Spleen (tissue), 11 donors: ENCODE measurements around the gene USP10. TPM values are rescaled to one million over a fixed set of nuclear protein-coding genes. Genes with fewer than 3 reads are reported as not detected.

ENCODE experiments used
- DNase-seq: peaks from one replicate; pipeline ENCODE4 v3.0.0-alpha.2; 2020
- H3K27ac ChIP-seq, 8 donors: fragments of 200-600 bp; sonication (generic) in 7 of 8; 1 replicate in 4 of 8; 2 replicates in 4 of 8; pipeline versions ENCODE4 v1.5.0 to v1.8.0; 2016 to 2021; ENCODE audit warnings: inconsistent platforms in 4 of 8, mild to moderate bottlenecking in 4 of 8, moderate library complexity in 1 of 8
- H3K27me3 ChIP-seq, 7 donors: fragments of 200-600 bp; sonication (generic) in 6 of 7; replicated peaks in 1 of 7; 1 replicate in 4 of 7; 2 replicates in 3 of 7; pipeline versions ENCODE4 v1.5.0 to v1.8.0; 2016 to 2021; ENCODE audit warnings: inconsistent platforms in 3 of 7, mild to moderate bottlenecking in 1 of 7
- H3K36me3 ChIP-seq, 6 donors: fragments of 200-600 bp; sonication (generic) in 5 of 6; 1 replicate in 4 of 6; 2 replicates in 2 of 6; pipeline versions ENCODE4 v1.5.0 to v1.8.0; 2016 to 2021; ENCODE audit warnings: inconsistent platforms in 2 of 6
- H3K4me1 ChIP-seq, 6 donors: fragments of 200-600 bp; sonication (generic) in 5 of 6; 1 replicate in 3 of 6; 2 replicates in 3 of 6; pipeline versions ENCODE4 v1.5.0 to v1.8.0; 2016 to 2021; ENCODE audit warnings: inconsistent platforms in 3 of 6
- H3K4me3 ChIP-seq, 8 donors: fragments of 200-600 bp; sonication (generic) in 7 of 8; 1 replicate in 4 of 8; 2 replicates in 4 of 8; pipeline versions ENCODE4 v1.5.0 to v1.8.0; 2016 to 2021; ENCODE audit warnings: inconsistent platforms in 4 of 8, mild to moderate bottlenecking in 4 of 8, moderate library complexity in 2 of 8
- H3K9me3 ChIP-seq, 8 donors: fragments of 200-600 bp; sonication (generic) in 7 of 8; 1 replicate in 4 of 8; 2 replicates in 4 of 8; pipeline versions ENCODE4 v1.5.0 to v1.8.0; 2016 to 2021; ENCODE audit warnings: inconsistent platforms in 4 of 8
- POLR2A ChIP-seq, 3 donors: fragments of 450-650 bp; IDR thresholded peaks; one replicate each; pipeline ENCODE4 v1.5.1; 2017; ENCODE audit warnings: antibody characterized with exemption in 3 of 3, mild to moderate bottlenecking in 1 of 3
- POLR2AphosphoS5 ChIP-seq, 3 donors: sonication (generic); formaldehyde crosslinking; IDR thresholded peaks; one replicate each; pipeline ENCODE4 v1.5.1; 2017; ENCODE audit warnings: antibody characterized with exemption in 3 of 3
- WGBS, 5 donors: extraction: QIAGEN DNeasy Blood & Tissue Kit in 3 of 5; methylation state at CpG; one replicate each; pipeline versions ENCODE4 v1.1.5 to v1.1.7; 2013 to 2018; 5-methylcytosine and 5-hydroxymethylcytosine counted together
- intact Hi-C: fragments of 100-400 bp; cut with DNase I; formaldehyde crosslinking; loops from one replicate; pipeline ENCODE4 v1.15.0; 2023; ENCODE audit warnings: low total_unique reads
- polyA plus RNA-seq, 3 donors: library from polyadenylated mRNA; stranded (reverse); fragments of 200-250 nt; gene quantifications; one replicate each; pipeline ENCODE4 v1.2.1, GENCODE V29; 2013
- total RNA-seq, 7 donors: library from RNA; depleted of rRNA in 3 of 7; stranded (reverse); fragments of >200 nt in 3 of 7; fragmentation: NEBNext Ultra II Directional in 4 of 7; extraction: Animal tissue kit (Norgen Biotek cat#: 25700) in 4 of 7; gene quantifications; one replicate each; pipeline versions ENCODE4 v1.1.0 to v1.2.1, GENCODE V29; 2016 to 2021
- TF ChIP-seq, protein P1 (sequence below), 11 experiments: fragments of 200-600 bp in 7 of 11; fragments of 450-650 bp in 4 of 11; sonication (generic) in 4 of 11; IDR thresholded peaks in 8 of 11; conservative IDR thresholded peaks in 3 of 11; 1 replicate in 7 of 11; 2 replicates in 4 of 11; pipeline versions ENCODE4 v1.4.0 to v1.8.0; 2016 to 2021; ENCODE audit warnings: antibody characterized with exemption in 11 of 11, inconsistent platforms in 4 of 11, mild to moderate bottlenecking in 1 of 11
- donor health status: healthy with polysubstance abuse.
- donor health status: DM: no; HTN: no; CAD: no; lungs with moderate emphysema.
- donor health status: DM: no; HTN: no; CAD: no.
- donor health status: Bipolar disorder and iron deficiency.
- donor health status: healthy.
- donor health status: DM: no; HTN: no; CAD: no.
- donor health status: DM: yes; HTN: yes; CAD: no.

The USP10 gene
- total and polyA plus RNA-seq, 10 donors: 28.1 to 105 (median 79.5) TPM

- WGBS, 5 donors: 85 to 95% (median 89%) methylated on average over 11 of the region's 11 CpGs
These were observed 80.3 kb downstream of the USP10 start for GRCh38 chr16:84780063-84780462.

DNA sequence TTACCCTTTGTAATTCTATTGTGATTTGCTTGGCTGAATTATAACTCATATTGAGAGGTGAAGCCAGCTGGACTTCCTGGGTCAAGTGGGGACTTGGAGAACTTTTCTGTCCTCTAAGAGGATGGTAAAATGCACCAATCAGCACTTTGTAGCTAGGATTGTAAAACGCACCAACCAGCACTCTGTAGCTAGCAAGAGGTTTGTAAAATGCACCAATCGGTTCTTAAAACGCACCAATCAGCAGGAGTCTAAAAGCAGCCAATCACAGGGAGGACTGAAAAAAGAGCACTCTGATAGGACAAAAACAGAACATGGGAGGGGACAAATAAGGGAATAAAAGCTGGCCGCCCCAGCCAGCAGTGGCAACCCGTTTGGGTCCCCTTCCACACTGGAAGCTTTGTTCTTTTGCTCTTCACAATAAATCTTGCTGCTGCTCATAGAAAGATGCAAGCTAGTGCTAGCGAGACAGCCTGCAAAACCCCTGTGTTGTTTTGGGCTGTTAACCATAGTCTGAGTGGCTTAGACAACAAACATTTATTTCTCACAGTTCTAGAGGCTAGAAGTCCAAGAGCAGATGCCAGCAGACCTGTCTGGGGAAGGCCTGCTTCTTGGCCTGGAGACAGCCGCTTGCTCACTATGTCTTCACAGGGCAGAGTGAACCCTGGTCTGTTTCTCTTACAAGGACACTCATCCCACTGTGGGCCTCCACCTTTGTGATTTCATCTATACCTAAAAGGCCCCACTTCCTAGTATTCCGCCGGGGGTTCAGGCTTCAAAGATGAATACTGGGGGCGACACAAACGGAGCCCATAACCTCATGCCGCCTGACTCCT lies 81.0 kb downstream of the USP10 start:
- peaks cover 0 to 73% (median 43%) of the 10 kb centered on the region in 6 donors for H3K36me3 ChIP-seq
- no peak overlapping the region for H3K4me3 ChIP-seq
- DNase-seq: no peak
- no peak overlapping the region for H3K27ac ChIP-seq
- TF ChIP-seq, protein P1, sequence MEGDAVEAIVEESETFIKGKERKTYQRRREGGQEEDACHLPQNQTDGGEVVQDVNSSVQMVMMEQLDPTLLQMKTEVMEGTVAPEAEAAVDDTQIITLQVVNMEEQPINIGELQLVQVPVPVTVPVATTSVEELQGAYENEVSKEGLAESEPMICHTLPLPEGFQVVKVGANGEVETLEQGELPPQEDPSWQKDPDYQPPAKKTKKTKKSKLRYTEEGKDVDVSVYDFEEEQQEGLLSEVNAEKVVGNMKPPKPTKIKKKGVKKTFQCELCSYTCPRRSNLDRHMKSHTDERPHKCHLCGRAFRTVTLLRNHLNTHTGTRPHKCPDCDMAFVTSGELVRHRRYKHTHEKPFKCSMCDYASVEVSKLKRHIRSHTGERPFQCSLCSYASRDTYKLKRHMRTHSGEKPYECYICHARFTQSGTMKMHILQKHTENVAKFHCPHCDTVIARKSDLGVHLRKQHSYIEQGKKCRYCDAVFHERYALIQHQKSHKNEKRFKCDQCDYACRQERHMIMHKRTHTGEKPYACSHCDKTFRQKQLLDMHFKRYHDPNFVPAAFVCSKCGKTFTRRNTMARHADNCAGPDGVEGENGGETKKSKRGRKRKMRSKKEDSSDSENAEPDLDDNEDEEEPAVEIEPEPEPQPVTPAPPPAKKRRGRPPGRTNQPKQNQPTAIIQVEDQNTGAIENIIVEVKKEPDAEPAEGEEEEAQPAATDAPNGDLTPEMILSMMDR (IDR thresholded peaks at IDR 0.05 in 8 of 11, conservative IDR thresholded peaks at IDR 0.05 in 3 of 11): no peak
- TF ChIP-seq POLR2AphosphoS5 (IDR thresholded peaks at IDR 0.05): no peak
- no peak for TF ChIP-seq POLR2A (IDR thresholded peaks at IDR 0.05)
- no peaks in the 10 kb centered on the region for H3K27me3 ChIP-seq
- WGBS, 5 donors: 86 to 95% (median 92%) methylated on average over 12 of the region's 12 CpGs
- intact Hi-C loops: no loop called here
- no peaks in the 10 kb centered on the region for H3K9me3 ChIP-seq
- peaks cover 0 to 5% (median under 1%) of the 10 kb centered on the region in 6 donors for H3K4me1 ChIP-seq

More at GRCh38 chr16:84780063-84780462, 80.3 kb downstream of the USP10 start:
- Histone ChIP-seq H3K4me3 (no peak overlapping the region), H3K27me3 (no peaks in the 10 kb centered on the region), H3K36me3 (peaks cover 0 to 73% (median 50%) of the 10 kb centered on the region in 6 donors), H3K9me3 (no peaks in the 10 kb centered on the region), H3K4me1 (peaks cover 0 to 3% (median 0%) of the 10 kb centered on the region in 6 donors), H3K27ac (no peak overlapping the region)
- DNase-seq: no peak
- intact Hi-C loops: no loop called here
- TF ChIP-seq, protein P1 (IDR thresholded peaks at IDR 0.05 in 8 of 11, conservative IDR thresholded peaks at IDR 0.05 in 3 of 11): no peak
- TF ChIP-seq POLR2A (IDR thresholded peaks at IDR 0.05) (no peak), POLR2AphosphoS5 (IDR thresholded peaks at IDR 0.05) (peak in 2 of 3 donors; percentile 5 to 39)

DNA sequence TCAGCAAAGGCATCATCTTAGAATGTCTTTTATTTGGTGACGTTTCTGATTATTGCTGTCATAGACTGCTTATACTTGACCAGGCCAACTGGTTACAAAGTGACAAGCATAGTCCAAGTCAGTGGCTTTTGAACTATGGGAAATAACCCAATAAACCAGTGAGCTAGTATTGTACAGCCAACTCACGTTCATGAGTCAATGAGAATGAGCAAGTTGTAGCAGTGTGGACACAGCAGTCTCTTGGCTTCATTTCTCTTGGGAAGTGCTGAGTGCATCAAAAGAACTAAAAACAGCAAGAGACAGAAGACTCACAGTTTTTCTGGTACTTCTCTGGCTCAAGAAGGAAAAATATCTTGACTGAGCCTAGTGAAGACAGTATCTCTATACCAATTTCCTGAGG lies 83.0 kb downstream of the USP10 start:
- Histone ChIP-seq H3K4me3 (no peak overlapping the region), H3K36me3 (peaks cover 0 to 58% (median 23%) of the 10 kb centered on the region in 6 donors), H3K9me3 (no peaks in the 10 kb centered on the region), H3K4me1 (peaks cover 0 to 11% (median 3%) of the 10 kb centered on the region in 6 donors), H3K27me3 (no peaks in the 10 kb centered on the region), H3K27ac (no peak overlapping the region)
- intact Hi-C loops: no loop called here
- DNase-seq: no peak
- WGBS, 5 donors: 85 to 88% (median 88%) methylated on average over 2 of the region's 2 CpGs
- TF ChIP-seq POLR2AphosphoS5 (IDR thresholded peaks at IDR 0.05) (no peak), POLR2A (IDR thresholded peaks at IDR 0.05) (no peak)
- TF ChIP-seq, protein P1 (IDR thresholded peaks at IDR 0.05 in 8 of 11, conservative IDR thresholded peaks at IDR 0.05 in 3 of 11): no peak

DNA sequence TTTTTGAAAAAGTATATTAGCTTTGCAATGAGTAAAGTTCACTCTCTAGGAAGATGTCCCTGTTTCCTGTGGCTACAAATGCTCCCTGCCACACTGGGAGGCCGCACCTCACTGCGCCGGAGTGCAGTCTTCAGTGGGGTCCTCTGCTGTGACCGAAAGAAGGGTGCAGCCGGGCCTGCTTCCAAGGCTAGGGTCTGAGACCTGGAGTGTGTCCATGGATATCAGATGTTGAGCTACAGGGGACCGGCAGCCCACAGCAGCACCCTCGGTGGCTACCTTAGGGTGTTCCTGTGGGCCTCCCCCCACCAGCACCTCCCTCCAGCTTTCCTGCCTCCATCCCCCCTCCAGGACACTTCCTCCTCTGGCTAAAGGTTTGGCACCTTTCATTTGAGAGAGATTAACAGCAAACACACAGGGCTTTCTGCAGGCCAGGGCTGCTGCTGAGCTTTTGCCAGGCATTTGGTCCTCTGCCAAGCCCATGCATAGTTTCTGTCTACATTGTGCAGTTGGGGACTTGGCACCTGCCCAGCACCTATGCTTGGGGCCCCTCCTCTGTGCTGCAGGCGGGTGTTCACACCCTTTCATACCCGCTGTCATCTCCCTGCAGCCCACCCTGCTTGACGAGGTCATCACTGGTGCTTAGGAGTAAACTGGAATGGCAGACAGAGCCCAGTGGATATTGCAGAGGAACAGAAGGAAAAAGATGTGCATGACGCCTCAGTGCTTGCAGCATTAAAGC lies 86.2 kb downstream of the USP10 start:
- H3K4me1 ChIP-seq: peaks cover 0 to 11% (median 3%) of the 10 kb centered on the region in 6 donors
- DNase-seq: peak; percentile 66
- H3K4me3 ChIP-seq: no peak overlapping the region
- TF ChIP-seq POLR2AphosphoS5 (IDR thresholded peaks at IDR 0.05): no peak
- TF ChIP-seq, protein P1 (IDR thresholded peaks at IDR 0.05 in 8 of 11, conservative IDR thresholded peaks at IDR 0.05 in 3 of 11): no peak
- no peak for TF ChIP-seq POLR2A (IDR thresholded peaks at IDR 0.05)
- intact Hi-C loops: no loop called here
- no peaks in the 10 kb centered on the region for H3K27me3 ChIP-seq
- peaks cover 0 to 26% (median 0%) of the 10 kb centered on the region in 6 donors for H3K36me3 ChIP-seq
- no peaks in the 10 kb centered on the region for H3K9me3 ChIP-seq
- H3K27ac ChIP-seq: no peak overlapping the region
- 70 to 77% (median 71%) methylated on average over 7 to 11 of the region's 11 CpGs for WGBS, 5 donors
